Heart right ventricle (tissue), 16 donors: ENCODE data around the gene LDAH. TPM values are rescaled to one million over a fixed set of nuclear protein-coding genes. Genes with fewer than 3 reads are reported as not detected.

Source experiments
- ATAC-seq, 8 donors: fragments of 200-7000 bp; cut with Tn5 transposase; one replicate each; pipeline ENCODE4 v1.9.1; 2020; ENCODE audit warnings: mild to moderate bottlenecking in 8 of 8, moderate library complexity in 8 of 8, moderate number of reproducible peaks in 1 of 8
- DNase-seq, 2 donors: peaks; one replicate each; pipeline ENCODE4 v3.0.0-alpha.2; 2020
- H3K27ac ChIP-seq, 10 donors: fragments of 200-600 bp; sonication (generic) in 2 of 10; one replicate each; pipeline versions ENCODE4 v1.5.0 to v1.8.0; 2020 to 2022; ENCODE audit warnings: mild to moderate bottlenecking in 3 of 10
- H3K27me3 ChIP-seq, 7 donors: fragments of 200-600 bp; one replicate each; pipeline ENCODE4 v1.8.0; 2021 to 2022; ENCODE audit warnings: mild to moderate bottlenecking in 2 of 7
- H3K36me3 ChIP-seq, 9 donors: fragments of 200-600 bp; sonication (generic) in 1 of 9; one replicate each; pipeline versions ENCODE4 v1.5.0 to v1.8.0; 2020 to 2022; ENCODE audit warnings: mild to moderate bottlenecking in 2 of 9
- H3K4me1 ChIP-seq, 9 donors: fragments of 200-600 bp; sonication (generic) in 1 of 9; one replicate each; pipeline versions ENCODE4 v1.5.0 to v1.8.0; 2020 to 2022; ENCODE audit warnings: mild to moderate bottlenecking in 4 of 9
- H3K4me3 ChIP-seq, 10 donors: fragments of 200-600 bp; sonication (generic) in 2 of 10; one replicate each; pipeline versions ENCODE4 v1.5.0 to v1.8.0; 2020 to 2022; ENCODE audit warnings: mild to moderate bottlenecking in 7 of 10, moderate library complexity in 2 of 10
- H3K9me3 ChIP-seq, 11 donors: fragments of 200-600 bp in 10 of 11; sonication (generic) in 2 of 11; one replicate each; pipeline versions ENCODE4 v1.5.0 to v1.8.0; 2013 to 2022; ENCODE audit warnings: mild to moderate bottlenecking in 2 of 11, control low read depth in 1 of 11, moderate library complexity in 1 of 11
- WGBS, 2 donors: extraction: QIAGEN DNeasy Blood & Tissue Kit; methylation state at CpG; one replicate each; pipeline ENCODE4 v1.1.7; 2013; ENCODE audit warnings: inconsistent platforms in 1 of 2; 5-methylcytosine and 5-hydroxymethylcytosine counted together
- intact Hi-C, 10 donors: fragments of 100-400 bp; cut with DNase I; formaldehyde crosslinking; loops; one replicate each; pipeline versions ENCODE4 v1.11.1 to v1.14.2; 2022
- polyA plus RNA-seq, 2 donors: library from polyadenylated mRNA; stranded (reverse); fragments of 200-250 nt; gene quantifications; one replicate each; pipeline ENCODE4 v1.2.3, GENCODE V29; 2013
- total RNA-seq, 10 donors: library from RNA; stranded (reverse); fragmentation: NEBNext Ultra II Directional in 3 of 10; extraction: Animal tissue kit (Norgen Biotek cat#: 25700) in 3 of 10; gene quantifications; one replicate each; pipeline versions ENCODE4 v1.2.1 to v1.2.4, GENCODE V29; 2021 to 2023
- TF ChIP-seq, protein P1 (sequence below), 9 donors: fragments of 200-600 bp; sonication (generic) in 2 of 9; IDR thresholded peaks; one replicate each; pipeline versions ENCODE4 v1.5.0 to v1.8.0; 2021 to 2022; ENCODE audit warnings: antibody characterized with exemption in 9 of 9, mild to moderate bottlenecking in 5 of 9, moderate library complexity in 1 of 9
- donor health status: Arrhythmogenic right ventricular cardiomyopathy.
- donor health status: ischemic (EF 13 %, LVEDD 7.1; RV severe dilation, severe dysfunction).
- donor health status: healthy with polysubstance abuse.
- donor health status: DM: no; HTN: yes; CAD: no.
- donor health status: DM: no; HTN: no; CAD: no.
- donor health status: ischemic (EF 25% LVEDD 6.9; RV normal size, moderate dysfunction).
- donor health status: ischemic (EF 25% LVEDD 5.7; RV mildly dilated, moderate dysfunction).
- donor health status: healthy.
- donor health status: DM: yes; HTN: yes; CAD: no.
- donor health status: Ischemic cardiomyopathy.
- donor health status: ischemic (EF 35%, LVEDD 5.7; RV mildly dilated, moderate dysfunction).
- donor health status: nonischemic (EF 11% LVEDD 7.7; RV severe dilation, severe dysfunction).
- donor health status: DM: yes; HTN: yes; CAD: no.
- donor health status: PGD.
- donor health status: ischemic (EF 29% LVEDD 5.4; RV normal size, mild dysfunction).
- donor health status: nonischemic (EF 23%, LVEDD 6.1; RV moderate dilation, normal function).

The LDAH gene
- total and polyA plus RNA-seq, 12 donors: 1.5 to 11.3 (median 5.4) TPM

DNA sequence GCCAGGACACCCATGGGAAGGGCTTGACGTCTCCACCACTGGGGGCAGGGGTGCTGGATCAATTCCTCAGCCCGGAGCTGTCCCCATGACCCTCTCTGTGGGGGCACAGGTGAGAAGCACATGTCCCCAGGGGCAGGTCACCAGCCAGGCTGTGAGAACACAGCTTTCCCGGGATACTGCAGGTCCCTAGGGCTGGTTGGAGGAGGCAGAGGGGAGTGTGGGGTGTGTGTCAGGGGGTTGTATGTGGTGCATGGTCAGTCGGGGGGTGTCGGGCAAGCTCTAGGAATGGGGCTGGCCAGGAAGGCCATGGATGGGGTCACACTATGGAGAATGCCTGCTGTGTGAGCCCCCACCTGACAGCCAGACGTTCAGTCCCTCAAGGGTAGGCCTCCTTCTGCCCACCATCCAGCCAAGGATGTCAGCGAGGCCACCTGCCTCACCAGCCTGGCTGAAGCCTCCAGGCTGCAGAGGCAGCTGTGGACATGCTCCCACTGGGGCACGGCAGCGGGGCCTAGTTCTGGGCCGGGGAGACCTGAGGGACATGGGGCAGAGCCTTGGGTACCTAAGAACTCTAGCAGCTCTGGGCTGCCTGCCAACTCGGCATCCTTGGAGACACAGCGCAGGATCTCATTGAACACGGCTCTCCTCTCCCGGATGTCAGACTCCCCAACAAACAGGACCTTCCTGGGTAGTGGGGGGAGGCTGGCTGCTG, 182.3 kb downstream of the LDAH start:
- Histone ChIP-seq H3K4me1 (peaks cover 8 to 66% (median 43%) of the 10 kb centered on the region in 9 donors), H3K27me3 (no peaks in the 10 kb centered on the region), H3K9me3 (no peaks in the 10 kb centered on the region), H3K27ac (peak overlapping the region in 7 of 10 donors; percentile 16 to 61 (median 50)), H3K4me3 (no peak overlapping the region), H3K36me3 (peaks cover 0 to 92% (median 24%) of the 10 kb centered on the region in 9 donors)
- DNase-seq (peak in 1 of 2 donors; percentile 64), ATAC-seq (no peak)
- TF ChIP-seq, protein P1, sequence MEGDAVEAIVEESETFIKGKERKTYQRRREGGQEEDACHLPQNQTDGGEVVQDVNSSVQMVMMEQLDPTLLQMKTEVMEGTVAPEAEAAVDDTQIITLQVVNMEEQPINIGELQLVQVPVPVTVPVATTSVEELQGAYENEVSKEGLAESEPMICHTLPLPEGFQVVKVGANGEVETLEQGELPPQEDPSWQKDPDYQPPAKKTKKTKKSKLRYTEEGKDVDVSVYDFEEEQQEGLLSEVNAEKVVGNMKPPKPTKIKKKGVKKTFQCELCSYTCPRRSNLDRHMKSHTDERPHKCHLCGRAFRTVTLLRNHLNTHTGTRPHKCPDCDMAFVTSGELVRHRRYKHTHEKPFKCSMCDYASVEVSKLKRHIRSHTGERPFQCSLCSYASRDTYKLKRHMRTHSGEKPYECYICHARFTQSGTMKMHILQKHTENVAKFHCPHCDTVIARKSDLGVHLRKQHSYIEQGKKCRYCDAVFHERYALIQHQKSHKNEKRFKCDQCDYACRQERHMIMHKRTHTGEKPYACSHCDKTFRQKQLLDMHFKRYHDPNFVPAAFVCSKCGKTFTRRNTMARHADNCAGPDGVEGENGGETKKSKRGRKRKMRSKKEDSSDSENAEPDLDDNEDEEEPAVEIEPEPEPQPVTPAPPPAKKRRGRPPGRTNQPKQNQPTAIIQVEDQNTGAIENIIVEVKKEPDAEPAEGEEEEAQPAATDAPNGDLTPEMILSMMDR (IDR thresholded peaks at IDR 0.05): no peak
- intact Hi-C loops: loop anchor here in 1 of 10 donors (5.0 kb wide), 1 partner anchor 263 kb away; no protein-coding TSS in a partner anchor
- whole genome bisulfite sequencing, 2 donors: 66 to 71% methylated on average over 14 of the region's 14 CpGs

- Histone ChIP-seq H3K4me3 (no peak overlapping the region), H3K27me3 (no peaks in the 10 kb centered on the region), H3K27ac (peak overlapping the region in 6 of 10 donors; percentile 13 to 81 (median 71)), H3K4me1 (peaks cover 24 to 83% (median 60%) of the 10 kb centered on the region in 9 donors), H3K9me3 (no peaks in the 10 kb centered on the region), H3K36me3 (peaks cover 0 to 88% (median 9%) of the 10 kb centered on the region in 9 donors)
- WGBS, 2 donors: 84 to 87% methylated on average over 15 of the region's 15 CpGs
- intact Hi-C loops: loop anchor here in 3 of 10 donors (5.0 to 10.0 kb wide), 4 partner anchors 37 to 197 kb away; no protein-coding TSS in a partner anchor
- no peak for ATAC-seq
- no peak for DNase-seq
- TF ChIP-seq, protein P1 (IDR thresholded peaks at IDR 0.05): no peak
Measured at GRCh38 chr2:20638646-20639430, 184.1 kb downstream of the LDAH start.

- Histone ChIP-seq H3K9me3 (no peaks in the 10 kb centered on the region), H3K27ac (peak overlapping the region in 8 of 10 donors; percentile 70 to 87 (median 76)), H3K4me1 (peaks cover 32 to 91% (median 67%) of the 10 kb centered on the region in 9 donors), H3K4me3 (no peak overlapping the region), H3K36me3 (peaks cover 0 to 81% (median 7%) of the 10 kb centered on the region in 9 donors), H3K27me3 (no peaks in the 10 kb centered on the region)
- intact Hi-C loops: loop anchor here in 3 of 10 donors (5.0 to 10.0 kb wide), 4 partner anchors 36 to 196 kb away; no protein-coding TSS in a partner anchor
- TF ChIP-seq, protein P1 (IDR thresholded peaks at IDR 0.05): no peak
- ATAC-seq (no peak), DNase-seq (no peak)
- WGBS, 2 donors: 90 to 96% methylated on average over 13 of the region's 13 CpGs
Measured at GRCh38 chr2:20638014-20638413, 184.9 kb downstream of the LDAH start.

- H3K4me3 ChIP-seq: no peak overlapping the region
- H3K27ac ChIP-seq: peak overlapping the region; percentile 32 to 87 (median 74)
- TF ChIP-seq, protein P1 (IDR thresholded peaks at IDR 0.05): no peak
- peak; percentile 35 to 78 (median 65) for ATAC-seq
- peak; percentile 61 to 62 for DNase-seq
- intact Hi-C loops: loop anchor here in 4 of 10 donors (2.0 to 10.0 kb wide), 5 partner anchors 35 to 195 kb away; no protein-coding TSS in a partner anchor
- peaks cover 0 to 84% (median 8%) of the 10 kb centered on the region in 9 donors for H3K36me3 ChIP-seq
- H3K4me1 ChIP-seq: peaks cover 32 to 85% (median 61%) of the 10 kb centered on the region in 9 donors
- H3K27me3 ChIP-seq: no peaks in the 10 kb centered on the region
- WGBS, 2 donors: 41 to 55% methylated on average over 13 of the region's 13 CpGs
- H3K9me3 ChIP-seq: no peaks in the 10 kb centered on the region
Measured at GRCh38 chr2:20637147-20637546, 185.8 kb downstream of the LDAH start.
